Mesenchymal stem cell (in vitro differentiated cells and primary cell): Measurements from ENCODE around the gene PSMD8.

Source experiments
- DNase-seq: peaks from one replicate; pipeline ENCODE4 v3.0.0-alpha.2; 2013
- H2AFZ ChIP-seq: one replicate; pipeline ENCODE4 v1.6.1; 2013; ENCODE audit warnings: low read depth, mild to moderate bottlenecking, control low read depth, inconsistent platforms, low read length, moderate library complexity
- H2AK5ac ChIP-seq: 2 replicates; pipeline ENCODE4 v1.6.1; 2013; ENCODE audit warnings: low read length, moderate library complexity, mild to moderate bottlenecking, inconsistent platforms; ENCODE audit not compliant: severe bottlenecking
- H2BK120ac ChIP-seq: one replicate; pipeline ENCODE4 v1.6.1; 2013; ENCODE audit warnings: low read depth, mild to moderate bottlenecking, inconsistent platforms, low read length, moderate library complexity
- H2BK12ac ChIP-seq, 2 experiments: one replicate each; pipeline ENCODE4 v1.6.1; 2013; ENCODE audit warnings: inconsistent platforms in 2 of 2, low read length in 2 of 2, mild to moderate bottlenecking in 2 of 2, moderate library complexity in 2 of 2, control low read depth in 1 of 2
- H2BK15ac ChIP-seq: one replicate; pipeline ENCODE4 v1.6.1; 2013; ENCODE audit warnings: mild to moderate bottlenecking, low read depth, inconsistent platforms; ENCODE audit not compliant: poor library complexity, severe bottlenecking
- H2BK5ac ChIP-seq: 2 replicates; pipeline ENCODE4 v1.6.1; 2013; ENCODE audit warnings: low read depth, mild to moderate bottlenecking, low read length, control low read depth, inconsistent platforms; ENCODE audit not compliant: poor library complexity, severe bottlenecking
- H3K14ac ChIP-seq, 2 experiments: one replicate each; pipeline ENCODE4 v1.6.1; 2013; ENCODE audit warnings: inconsistent platforms in 2 of 2, low read length in 2 of 2, control low read depth in 1 of 2, mild to moderate bottlenecking in 1 of 2, moderate library complexity in 1 of 2
- H3K18ac ChIP-seq, 2 experiments: one replicate each; pipeline ENCODE4 v1.6.1; 2013; ENCODE audit warnings: inconsistent platforms in 2 of 2, low read length in 2 of 2, control low read depth in 1 of 2, low read depth in 1 of 2, mild to moderate bottlenecking in 1 of 2
- H3K23ac ChIP-seq, 2 experiments: one replicate each; pipeline ENCODE4 v1.6.1; 2013; ENCODE audit warnings: inconsistent platforms in 2 of 2, low read length in 2 of 2, mild to moderate bottlenecking in 2 of 2, moderate library complexity in 2 of 2, control low read depth in 1 of 2
- H3K27ac ChIP-seq: 2 replicates; pipeline ENCODE4 v1.5.1; 2013; ENCODE audit warnings: mild to moderate bottlenecking, moderate library complexity, low read length, control low read depth, inconsistent platforms; ENCODE audit not compliant: poor library complexity, severe bottlenecking
- H3K27me3 ChIP-seq, 2 experiments: 2 replicates each; pipeline versions ENCODE4 v1.6.1 to v1.7.0; 2013; ENCODE audit warnings: low read length in 2 of 2, mild to moderate bottlenecking in 2 of 2, moderate library complexity in 2 of 2, control low read depth in 1 of 2, inconsistent platforms in 1 of 2; ENCODE audit not compliant: control insufficient read depth in 1 of 2, insufficient read depth in 1 of 2
- H3K36me3 ChIP-seq, 2 experiments: 2 replicates each; pipeline versions ENCODE4 v1.6.1 to v1.7.0; 2013; ENCODE audit warnings: low read length in 2 of 2, control low read depth in 1 of 2, inconsistent platforms in 1 of 2, low read depth in 1 of 2, mild to moderate bottlenecking in 1 of 2; ENCODE audit not compliant: insufficient read depth in 2 of 2, control insufficient read depth in 1 of 2
- H3K4ac ChIP-seq, 2 experiments: one replicate each; pipeline ENCODE4 v1.6.1; 2013; ENCODE audit warnings: inconsistent platforms in 2 of 2, low read length in 2 of 2, mild to moderate bottlenecking in 2 of 2, moderate library complexity in 2 of 2, control low read depth in 1 of 2, low read depth in 1 of 2
- H3K4me1 ChIP-seq: 2 replicates; pipeline ENCODE4 v1.6.1; 2013; ENCODE audit warnings: low read depth, low read length, control low read depth; ENCODE audit not compliant: control insufficient read depth, insufficient read depth
- H3K4me2 ChIP-seq: 2 replicates; pipeline ENCODE4 v1.6.1; 2013; ENCODE audit warnings: low read length, mild to moderate bottlenecking, inconsistent platforms; ENCODE audit not compliant: poor library complexity, severe bottlenecking
- H3K4me3 ChIP-seq, 2 experiments: 2 replicates each; pipeline versions ENCODE4 v1.5.1 to v1.7.0; 2013; ENCODE audit warnings: low read length in 2 of 2, mild to moderate bottlenecking in 2 of 2, control low read depth in 1 of 2, low read depth in 1 of 2; ENCODE audit not compliant: insufficient read depth in 1 of 2
- H3K79me1 ChIP-seq: replicated peaks from 2 replicates; pipeline ENCODE4 v1.6.1; 2013; ENCODE audit warnings: mild to moderate bottlenecking, control low read depth, low read length, inconsistent platforms; ENCODE audit not compliant: poor library complexity, severe bottlenecking
- H3K9ac ChIP-seq: 2 replicates; pipeline ENCODE4 v1.7.0; 2013; ENCODE audit warnings: mild to moderate bottlenecking, low read length, moderate library complexity
- H3K9me3 ChIP-seq: 2 replicates; pipeline ENCODE4 v1.7.0; 2013; ENCODE audit warnings: mild to moderate bottlenecking, low read length; ENCODE audit not compliant: control insufficient read depth
- H4K8ac ChIP-seq: one replicate; pipeline ENCODE4 v1.6.1; 2013; ENCODE audit warnings: inconsistent platforms, mild to moderate bottlenecking, low read length, moderate library complexity
- H4K91ac ChIP-seq: one replicate; pipeline ENCODE4 v1.6.1; 2013; ENCODE audit warnings: mild to moderate bottlenecking, low read length, inconsistent platforms
- WGBS: methylation state at CpG from one replicate; pipeline ENCODE4 v1.1.7; 2013; ENCODE audit warnings: mixed read lengths; 5-methylcytosine and 5-hydroxymethylcytosine counted together

PSMD8 gene

GRCh38 chr19:38433268-38433733 is 58.9 kb downstream of the PSMD8 start, which contains the start of gene RYR1:
RYR1 (plus strand) TSS chr19:38433691; CDS start chr19:38433830, 139 bp downstream.
- Histone ChIP-seq H2AFZ (no peak within 1 kb of the TSS), H2BK15ac (no peak within 1 kb of the TSS), H3K36me3 (no peaks in the 10 kb centered on the region), H3K14ac (no peak within 1 kb of the TSS), H3K9me3 (no peaks in the 10 kb centered on the region), H4K91ac (no peak within 1 kb of the TSS), H2BK12ac (no peak within 1 kb of the TSS), H2BK120ac (no peak within 1 kb of the TSS), H3K9ac (no peak within 1 kb of the TSS), H3K23ac (no peak within 1 kb of the TSS), H3K27ac (no peak within 1 kb of the TSS), H3K4me1 (no peaks in the 10 kb centered on the region), H3K27me3 (peaks cover 25 to 49% of the 10 kb centered on the region in 2 experiments), H3K4ac (no peak within 1 kb of the TSS), H3K18ac (no peak within 1 kb of the TSS), H3K4me2 (no peak within 1 kb of the TSS), H2AK5ac (no peak within 1 kb of the TSS), H4K8ac (no peak within 1 kb of the TSS), H2BK5ac (no peak within 1 kb of the TSS), H3K4me3 (no peak within 1 kb of the TSS), H3K79me1 (no peaks in the 10 kb centered on the region)
- WGBS = 21% methylated on average over 13 of the region's 20 CpGs
- no peak for DNase-seq
